Adrenal gland (tissue), 5 donors: ENCODE data around the gene ALG6.
"Not testable (repeated sequence)": the region's sequence is repeated elsewhere in the genome, so short reads cannot be mapped to it uniquely, and the experiment has no call there.

Experiments
- CTCF ChIP-seq, 6 experiments: fragments of 450-650 bp in 4 of 6; fragments of 200-600 bp in 2 of 6; sonication (generic) in 1 of 6; IDR thresholded peaks; 1 replicate in 5 of 6; 2 replicates in 1 of 6; pipeline versions ENCODE4 v1.5.1 to v1.8.0; 2016 to 2021; ENCODE audit warnings: antibody characterized with exemption in 6 of 6, mild to moderate bottlenecking in 2 of 6, moderate library complexity in 1 of 6
- POLR2A ChIP-seq, 2 donors: fragments of 450-650 bp; IDR thresholded peaks; one replicate each; pipeline ENCODE4 v1.6.1; 2017; ENCODE audit warnings: antibody characterized with exemption in 2 of 2, mild to moderate bottlenecking in 2 of 2, moderate library complexity in 1 of 2
- donor health status: DM: no; HTN: no; CAD: no.

- TF ChIP-seq CTCF, POLR2A (IDR thresholded peaks at IDR 0.05): not testable (repeated sequence)
These were observed 53.3 kb downstream of the ALG6 start for GRCh38 chr1:63420746-63421145.
